DND-41 (cell line): ENCODE measurements around the gene PRIMA1.

Experiments used
- ATAC-seq: fragments of 200-7000 bp; cut with Tn5 transposase; 3 replicates; pipeline ENCODE4 v1.9.1; 2021; ENCODE audit warnings: low read depth; ENCODE audit not compliant: insufficient read depth
- DNase-seq: peaks from one replicate; pipeline ENCODE4 v3.0.0-alpha.2; 2020
- H2AFZ ChIP-seq: 2 replicates; pipeline ENCODE4 v1.6.0; 2012; ENCODE audit warnings: low read depth, low read length
- H3K27ac ChIP-seq: 2 replicates; pipeline ENCODE4 v1.5.1; 2012; ENCODE audit warnings: low read length, inconsistent platforms
- H3K27me3 ChIP-seq: fragments of 200-600 bp; sonication (generic); 2 replicates; pipeline ENCODE4 v1.6.0; 2012; ENCODE audit warnings: low read length, mild to moderate bottlenecking, inconsistent platforms; ENCODE audit not compliant: insufficient read depth, poor library complexity
- H3K36me3 ChIP-seq: 2 replicates; pipeline ENCODE4 v1.5.1; 2012; ENCODE audit warnings: low read length, inconsistent platforms; ENCODE audit not compliant: insufficient read depth
- H3K4me1 ChIP-seq: 2 replicates; pipeline ENCODE4 v1.5.1; 2012; ENCODE audit warnings: mild to moderate bottlenecking, low read length; ENCODE audit not compliant: insufficient read depth
- H3K4me2 ChIP-seq: 2 replicates; pipeline ENCODE4 v1.6.0; 2012; ENCODE audit warnings: mild to moderate bottlenecking, moderate library complexity, low read length, inconsistent platforms; ENCODE audit not compliant: insufficient read depth
- H3K4me3 ChIP-seq, 2 experiments: fragments of 200-600 bp in 1 of 2; shearing (Covaris generic) in 1 of 2; 2 replicates each; pipeline ENCODE4 v1.5.1; 2012 to 2016; ENCODE audit warnings: inconsistent platforms in 2 of 2, low read length in 2 of 2, mild to moderate bottlenecking in 2 of 2, low read depth in 1 of 2, moderate library complexity in 1 of 2
- H3K79me2 ChIP-seq: 2 replicates; pipeline ENCODE4 v1.6.0; 2012; ENCODE audit warnings: low read length, inconsistent platforms; ENCODE audit not compliant: insufficient read depth
- H3K9ac ChIP-seq: 2 replicates; pipeline ENCODE4 v1.6.0; 2012; ENCODE audit warnings: low read depth, mild to moderate bottlenecking, inconsistent platforms, low read length, moderate library complexity
- H3K9me3 ChIP-seq: 2 replicates; pipeline ENCODE4 v1.5.1; 2012; ENCODE audit warnings: low read length, moderate library complexity, mild to moderate bottlenecking, inconsistent platforms; ENCODE audit not compliant: insufficient read depth, severe bottlenecking
- H4K20me1 ChIP-seq: 2 replicates; pipeline ENCODE4 v1.6.0; 2012; ENCODE audit warnings: low read length; ENCODE audit not compliant: insufficient read depth
- EZH2 ChIP-seq: IDR thresholded peaks from 3 replicates; pipeline ENCODE4 v1.6.1; 2012; ENCODE audit warnings: borderline replicate concordance, low read depth, mild to moderate bottlenecking, moderate library complexity, low read length, inconsistent platforms; ENCODE audit not compliant: severe bottlenecking
- TF ChIP-seq, protein P1 (sequence below): IDR thresholded peaks from 2 replicates; pipeline ENCODE4 v1.5.1; 2012; ENCODE audit warnings: borderline replicate concordance, low read length, moderate library complexity, mild to moderate bottlenecking; ENCODE audit not compliant: poor library complexity, severe bottlenecking; ENCODE audit errors: extremely low read depth

Gene PRIMA1

DNA sequence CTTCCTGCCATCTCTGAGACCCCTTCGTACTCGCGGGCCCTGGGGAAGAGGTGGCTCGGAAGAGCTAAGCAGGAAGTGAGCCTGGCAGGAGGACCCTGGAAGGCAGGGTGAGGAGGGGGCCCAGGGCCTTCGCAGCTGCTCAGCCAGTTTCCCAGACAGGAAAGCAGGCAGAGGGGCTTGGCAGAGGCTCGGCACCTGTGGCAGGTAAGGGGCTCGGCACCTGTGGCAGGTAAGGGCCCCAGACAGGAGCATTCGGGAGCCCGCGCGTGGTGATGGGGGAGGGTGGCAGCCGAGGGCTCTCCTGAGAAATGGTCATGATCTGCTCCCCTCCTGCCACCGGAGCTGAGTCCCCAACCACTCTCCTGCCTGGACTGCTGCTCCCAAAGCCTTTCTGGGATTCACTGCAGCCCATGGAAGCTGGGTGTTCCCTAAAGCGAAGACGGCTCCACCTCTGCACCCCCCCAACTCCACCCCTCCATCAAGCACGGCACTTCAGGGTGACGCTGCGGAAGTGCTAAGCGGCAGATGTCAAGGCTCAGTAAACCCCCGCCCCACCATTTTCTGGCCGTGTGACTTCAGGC, 63.2 kb downstream of the PRIMA1 start:
- Histone ChIP-seq H3K4me3 (no peak overlapping the region), H4K20me1 (no peaks in the 10 kb centered on the region), H3K9ac (no peak overlapping the region), H3K27me3 (no peaks in the 10 kb centered on the region), H3K36me3 (no peaks in the 10 kb centered on the region), H3K4me2 (no peak overlapping the region), H2AFZ (no peak overlapping the region), H3K27ac (no peak overlapping the region), H3K4me1 (no peaks in the 10 kb centered on the region), H3K9me3 (no peaks in the 10 kb centered on the region), H3K79me2 (no peaks in the 10 kb centered on the region)
- no peak for ATAC-seq
- TF ChIP-seq, protein P1, sequence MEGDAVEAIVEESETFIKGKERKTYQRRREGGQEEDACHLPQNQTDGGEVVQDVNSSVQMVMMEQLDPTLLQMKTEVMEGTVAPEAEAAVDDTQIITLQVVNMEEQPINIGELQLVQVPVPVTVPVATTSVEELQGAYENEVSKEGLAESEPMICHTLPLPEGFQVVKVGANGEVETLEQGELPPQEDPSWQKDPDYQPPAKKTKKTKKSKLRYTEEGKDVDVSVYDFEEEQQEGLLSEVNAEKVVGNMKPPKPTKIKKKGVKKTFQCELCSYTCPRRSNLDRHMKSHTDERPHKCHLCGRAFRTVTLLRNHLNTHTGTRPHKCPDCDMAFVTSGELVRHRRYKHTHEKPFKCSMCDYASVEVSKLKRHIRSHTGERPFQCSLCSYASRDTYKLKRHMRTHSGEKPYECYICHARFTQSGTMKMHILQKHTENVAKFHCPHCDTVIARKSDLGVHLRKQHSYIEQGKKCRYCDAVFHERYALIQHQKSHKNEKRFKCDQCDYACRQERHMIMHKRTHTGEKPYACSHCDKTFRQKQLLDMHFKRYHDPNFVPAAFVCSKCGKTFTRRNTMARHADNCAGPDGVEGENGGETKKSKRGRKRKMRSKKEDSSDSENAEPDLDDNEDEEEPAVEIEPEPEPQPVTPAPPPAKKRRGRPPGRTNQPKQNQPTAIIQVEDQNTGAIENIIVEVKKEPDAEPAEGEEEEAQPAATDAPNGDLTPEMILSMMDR = no peak
- TF ChIP-seq EZH2 = no peak
- no peak for DNase-seq

DNA sequence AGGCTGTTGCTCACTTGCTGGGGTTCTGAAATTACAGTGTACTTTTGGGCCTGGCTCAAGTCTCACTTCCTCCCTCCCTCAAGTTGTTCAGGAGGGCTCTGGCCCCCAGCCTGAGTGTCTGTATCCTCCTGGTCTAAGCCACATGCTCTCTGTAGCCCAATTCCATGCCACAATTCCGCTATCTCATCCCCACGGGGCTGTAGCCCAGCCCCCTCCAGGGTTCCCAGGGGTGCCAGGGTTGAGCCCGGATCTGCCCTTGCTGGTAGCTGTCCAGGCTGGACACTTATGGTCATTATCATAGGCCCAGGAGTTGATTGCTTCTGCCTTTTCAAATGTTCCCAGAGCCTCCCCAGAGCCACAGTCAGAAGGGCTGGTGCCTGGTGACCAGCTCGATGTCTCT, 65.3 kb downstream of the PRIMA1 start:
- H3K4me2 ChIP-seq = no peak overlapping the region
- H3K4me1 ChIP-seq = no peaks in the 10 kb centered on the region
- TF ChIP-seq, protein P1 = no peak
- no peak for TF ChIP-seq EZH2
- H3K79me2 ChIP-seq = no peaks in the 10 kb centered on the region
- no peak overlapping the region for H3K27ac ChIP-seq
- ATAC-seq (no peak), DNase-seq (no peak)
- no peak overlapping the region for H2AFZ ChIP-seq
- H3K27me3 ChIP-seq = no peaks in the 10 kb centered on the region
- no peaks in the 10 kb centered on the region for H4K20me1 ChIP-seq
- no peaks in the 10 kb centered on the region for H3K9me3 ChIP-seq
- H3K4me3 ChIP-seq = no peak overlapping the region
- no peaks in the 10 kb centered on the region for H3K36me3 ChIP-seq
- H3K9ac ChIP-seq = no peak overlapping the region

DNA sequence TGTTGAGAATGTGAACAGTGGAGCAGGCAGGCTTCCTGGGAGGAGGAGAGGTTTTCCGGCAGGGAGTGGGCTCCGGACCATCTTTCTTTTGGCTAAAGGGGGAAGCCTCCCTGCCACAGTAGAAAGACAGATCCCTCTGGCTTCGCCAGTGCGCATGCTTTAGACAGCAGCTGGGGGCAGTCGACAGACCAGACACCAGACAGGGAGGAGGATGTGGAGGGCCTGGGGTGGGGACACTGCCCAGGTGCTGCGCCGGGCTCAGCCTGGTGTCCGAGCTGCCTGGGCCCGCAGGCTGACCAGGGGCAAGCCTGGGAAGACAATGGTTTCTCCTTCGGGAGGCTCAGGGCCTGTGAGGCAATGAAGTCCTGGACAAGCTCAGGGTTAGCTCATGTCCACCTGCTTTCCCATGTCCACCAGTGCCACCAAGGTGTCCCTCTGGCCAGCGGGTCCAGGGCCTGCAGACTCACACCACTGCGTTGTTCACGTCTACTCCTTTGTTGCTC, 67.3 kb downstream of the PRIMA1 start:
- peaks cover 3% of the 10 kb centered on the region for H3K27me3 ChIP-seq
- ATAC-seq = no peak
- H3K79me2 ChIP-seq = no peaks in the 10 kb centered on the region
- no peak overlapping the region for H3K4me2 ChIP-seq
- H3K27ac ChIP-seq = no peak overlapping the region
- H3K4me1 ChIP-seq = no peaks in the 10 kb centered on the region
- no peak overlapping the region for H3K9ac ChIP-seq
- no peak overlapping the region for H2AFZ ChIP-seq
- H3K9me3 ChIP-seq = no peaks in the 10 kb centered on the region
- TF ChIP-seq, protein P1 = no peak
- no peak for TF ChIP-seq EZH2
- H4K20me1 ChIP-seq = no peaks in the 10 kb centered on the region
- H3K36me3 ChIP-seq = no peaks in the 10 kb centered on the region
- DNase-seq = no peak
- H3K4me3 ChIP-seq = no peak overlapping the region
